NOMO-1 treated with dmso at 0.1 percent for 144 hours (cell line): Measurements from ENCODE around the gene GRM8.

ENCODE experiments used
- DNase-seq: peaks from one replicate; lab custom pipeline; 2025; ENCODE audit not compliant: unreplicated experiment; lab: John Stamatoyannopoulos, UW

Gene GRM8

DNA sequence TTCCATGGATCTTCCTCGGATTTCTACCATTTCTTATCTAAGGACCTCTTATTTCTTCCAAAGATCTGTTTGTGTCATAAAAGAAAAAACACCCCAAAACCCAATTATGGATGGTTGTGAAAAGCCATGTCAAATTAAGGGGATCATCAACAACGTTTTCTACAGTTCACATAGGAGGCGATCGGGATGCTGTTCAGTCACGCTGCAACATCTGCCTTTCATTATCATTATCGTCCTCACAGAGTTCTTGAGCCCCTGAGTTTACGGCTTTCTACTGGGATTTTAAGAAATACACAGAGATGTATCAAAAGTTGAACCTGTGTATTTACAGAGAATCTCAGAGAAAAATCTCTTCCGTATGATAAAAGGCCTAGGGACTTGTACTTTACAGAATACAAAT lies 101.4 kb downstream of the GRM8 start:
- no peak for DNase-seq

DNA sequence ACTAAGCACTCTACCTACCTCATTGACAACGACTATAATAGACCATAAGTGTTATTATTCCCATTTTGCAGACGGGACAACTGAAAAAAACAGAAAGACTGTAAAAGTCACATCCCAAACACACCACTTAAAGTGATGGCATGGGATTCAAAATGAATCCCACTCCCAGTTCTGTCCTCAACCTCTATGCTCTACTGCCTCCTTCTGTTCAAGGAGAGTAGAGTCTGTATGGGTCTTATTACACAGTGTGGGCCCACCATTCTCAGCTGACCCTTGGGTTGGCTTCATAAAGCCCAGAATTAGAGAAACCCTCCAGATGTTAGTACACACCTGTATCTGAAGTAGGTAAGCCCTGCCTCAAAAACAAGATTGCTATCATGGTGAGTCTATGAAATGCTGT lies 102.2 kb downstream of the GRM8 start:
- no peak for DNase-seq

DNA sequence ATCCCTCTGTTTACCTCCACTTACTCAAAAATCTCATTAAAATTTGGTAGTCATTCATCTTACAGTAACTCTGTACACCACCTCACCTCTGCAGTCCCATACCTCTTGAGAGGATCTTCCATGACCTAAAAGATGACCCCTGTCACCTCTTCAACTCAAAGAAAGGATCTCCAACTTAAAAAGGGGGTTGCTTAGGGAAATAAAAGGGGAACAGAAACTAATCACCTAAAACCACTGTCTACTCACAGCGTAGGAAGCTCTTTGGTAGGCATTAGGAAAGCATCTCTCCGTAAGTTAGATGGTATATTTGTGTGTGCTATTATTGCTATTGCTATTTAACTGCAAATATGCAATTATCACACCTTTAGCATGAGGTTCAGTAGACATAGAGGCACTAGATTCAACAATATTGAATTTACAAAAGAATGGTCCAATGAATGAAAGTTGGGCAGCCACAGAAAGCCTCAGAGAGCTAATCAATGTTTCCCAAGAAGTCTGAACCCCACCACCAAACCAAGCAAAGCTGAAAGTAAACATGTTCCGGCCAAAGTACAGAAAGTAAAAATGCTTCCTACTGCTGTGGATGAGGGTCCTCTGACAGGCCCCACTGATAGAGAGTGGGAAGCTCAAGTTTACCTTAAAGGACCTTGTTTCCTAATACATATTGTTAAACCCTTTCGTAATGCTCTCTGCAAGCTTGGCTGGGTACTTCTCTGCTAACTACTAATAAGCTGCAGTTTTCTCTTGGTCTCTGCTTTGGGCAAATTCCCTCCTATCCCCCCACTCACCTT lies 105.8 kb downstream of the GRM8 start:
- DNase-seq, result no peak

DNA sequence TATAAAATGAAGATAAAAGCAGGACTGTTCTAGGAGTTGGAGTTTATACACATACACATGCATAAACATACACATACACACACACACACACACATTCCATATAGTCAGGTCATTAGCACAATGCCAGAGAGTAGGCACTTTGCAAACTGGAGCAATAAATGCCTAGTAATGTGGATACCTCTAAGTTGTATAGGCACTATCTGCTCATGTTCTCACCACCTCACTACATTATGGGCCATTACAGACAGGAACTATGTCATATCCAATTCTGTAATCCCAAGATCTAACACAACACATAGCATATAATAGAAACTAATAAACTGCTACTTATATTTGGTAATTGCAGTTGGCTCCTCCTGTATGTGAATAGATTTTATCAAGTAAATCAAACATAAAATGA lies 115.6 kb downstream of the GRM8 start:
- no peak for DNase-seq

DNA sequence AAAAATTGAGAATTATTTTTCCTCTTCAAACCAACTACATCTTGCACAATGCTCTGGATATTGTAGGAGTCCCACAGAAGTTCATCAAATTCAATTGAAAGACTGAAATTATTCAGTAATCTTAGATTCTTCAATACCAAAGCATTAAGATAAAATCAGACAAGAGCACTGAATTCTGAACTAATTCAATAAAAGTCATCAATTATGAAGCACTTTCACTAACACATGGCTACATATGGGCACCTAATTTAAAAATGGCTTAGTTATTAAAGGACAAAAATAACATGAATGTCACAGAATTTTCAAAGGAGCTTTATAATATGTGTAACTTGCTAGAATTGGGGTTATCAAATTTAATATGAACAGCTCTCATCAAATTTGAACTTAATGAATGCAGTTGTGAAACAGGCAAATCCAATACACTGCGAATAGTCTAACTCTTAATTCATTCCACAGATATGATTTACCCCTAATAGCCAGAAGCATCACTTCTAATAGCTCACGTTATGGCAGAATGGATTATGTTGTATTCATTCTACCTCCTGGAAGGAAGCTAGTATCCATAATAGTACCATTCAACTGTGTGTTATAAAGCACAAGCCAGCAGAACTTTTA lies 116.8 kb downstream of the GRM8 start:
- no peak for DNase-seq

DNA sequence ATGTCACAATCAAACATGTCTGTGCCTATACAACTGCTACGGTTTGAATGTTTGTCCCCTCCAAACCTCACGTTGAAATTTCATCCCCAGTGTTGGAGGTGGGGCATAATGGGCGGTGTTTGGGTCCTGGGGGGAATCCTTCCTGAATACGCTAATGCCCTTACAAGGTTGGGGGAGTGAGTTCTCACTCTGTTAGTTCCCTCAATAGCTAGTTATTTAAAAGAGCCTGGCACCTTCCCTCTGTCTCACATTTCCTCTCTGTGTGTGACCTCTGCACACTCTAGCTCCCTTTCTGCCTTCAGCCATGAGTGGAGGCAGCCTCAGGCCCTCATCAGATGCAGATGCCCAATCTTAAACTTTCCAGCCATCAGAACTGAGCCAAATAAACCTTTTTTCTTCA lies 129.5 kb downstream of the GRM8 start:
- DNase-seq, result no peak

DNA sequence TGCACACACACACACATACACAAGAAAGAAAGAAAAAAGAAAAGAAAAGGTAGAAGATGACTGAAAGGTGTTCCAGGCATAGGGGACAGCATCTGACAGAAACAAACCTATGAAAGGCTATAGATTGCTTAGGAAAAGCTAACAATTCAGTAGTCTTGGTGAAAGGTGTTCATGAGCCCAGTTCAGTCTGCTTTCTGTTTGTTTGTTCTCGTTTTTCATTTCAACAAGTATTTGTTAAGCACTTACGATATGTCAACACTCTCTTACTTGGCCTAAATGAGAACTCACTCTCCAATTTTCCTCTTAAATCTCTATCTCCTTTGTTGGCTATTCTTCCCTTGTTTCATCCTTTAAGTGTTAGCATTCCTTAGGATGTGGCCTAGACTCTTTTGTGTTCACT lies 133.2 kb downstream of the GRM8 start:
- DNase-seq, result no peak

DNA sequence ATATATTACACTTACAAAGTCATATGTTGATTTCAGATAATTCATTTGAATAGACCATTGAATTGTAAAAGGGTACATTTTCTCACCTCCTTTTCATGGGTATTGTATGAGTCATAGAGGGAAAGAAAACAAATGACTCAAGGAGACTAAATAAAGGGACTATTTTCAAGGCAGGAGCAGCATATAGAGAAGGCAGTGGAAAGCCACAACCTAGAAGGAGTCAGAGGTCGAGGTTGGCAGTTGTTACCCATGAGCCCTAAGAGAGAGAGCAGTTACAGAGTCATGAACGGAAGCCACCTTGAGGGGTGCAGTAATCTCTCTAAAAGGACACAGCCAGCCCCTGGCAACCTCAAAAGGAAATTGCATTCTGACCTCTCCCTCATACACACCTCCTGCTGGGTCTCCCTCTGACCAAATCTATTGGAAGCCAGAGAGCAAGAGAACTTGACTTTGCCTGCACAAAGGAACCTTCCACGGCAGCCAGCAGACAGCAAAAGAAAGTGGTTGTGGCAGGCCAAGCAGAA lies 137.9 kb downstream of the GRM8 start:
- DNase-seq, result no peak

DNA sequence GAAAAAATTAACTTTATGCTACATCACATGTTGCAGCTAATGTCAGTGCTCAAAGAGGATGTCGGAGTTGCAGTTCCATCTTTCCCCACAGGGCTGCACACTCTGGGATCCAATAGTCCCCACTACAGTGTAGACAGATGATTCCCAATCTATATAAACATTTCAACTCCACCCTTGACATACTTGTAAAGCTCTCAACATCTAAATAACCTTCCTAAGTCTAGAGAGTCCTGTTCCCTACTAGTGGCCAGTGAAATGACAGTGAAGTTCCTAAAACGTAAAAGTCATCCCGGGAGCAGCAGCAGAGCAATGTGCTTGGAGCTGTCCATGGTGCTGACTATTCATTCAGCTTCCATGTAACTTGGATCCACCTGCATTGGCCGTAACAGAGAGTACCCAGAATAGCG lies 145.1 kb downstream of the GRM8 start:
- no peak for DNase-seq

DNA sequence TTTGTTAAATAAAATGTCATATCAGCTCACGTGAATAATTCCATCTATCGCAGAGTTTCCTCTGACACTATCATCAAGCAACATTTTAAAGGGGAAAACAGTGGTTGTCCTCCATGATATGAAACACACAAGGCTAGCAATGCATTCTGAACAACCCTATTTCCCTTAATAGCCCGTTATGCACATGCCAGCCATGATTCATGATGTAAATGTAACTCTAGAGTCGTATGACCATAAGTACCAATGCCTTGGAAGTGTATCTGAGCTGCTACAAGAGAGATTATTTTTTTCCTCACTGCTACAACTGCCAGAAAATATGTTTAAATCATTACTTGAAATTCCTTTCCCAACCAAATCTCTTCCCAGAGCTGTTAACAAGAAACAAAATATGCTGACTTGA lies 159.4 kb downstream of the GRM8 start:
- no peak for DNase-seq

DNA sequence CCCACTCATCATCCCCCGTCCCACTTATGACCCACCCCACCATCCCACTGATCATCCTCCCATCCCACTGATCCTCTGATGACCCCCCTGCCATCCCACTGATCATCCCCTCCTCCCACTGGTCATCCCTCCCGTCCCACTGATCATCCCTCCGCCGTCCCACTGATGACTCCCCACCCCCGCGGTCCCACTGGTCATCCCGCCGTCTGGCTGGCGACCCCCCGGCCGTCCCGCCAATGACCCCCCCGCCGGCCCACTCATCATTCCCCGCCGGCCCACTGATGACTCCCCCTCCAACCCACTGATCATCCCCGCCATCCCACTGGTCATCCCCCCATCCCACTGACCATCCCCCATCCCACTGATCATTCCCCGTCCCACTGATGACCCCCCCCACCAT lies 161.1 kb downstream of the GRM8 start:
- DNase-seq, result no peak

DNA sequence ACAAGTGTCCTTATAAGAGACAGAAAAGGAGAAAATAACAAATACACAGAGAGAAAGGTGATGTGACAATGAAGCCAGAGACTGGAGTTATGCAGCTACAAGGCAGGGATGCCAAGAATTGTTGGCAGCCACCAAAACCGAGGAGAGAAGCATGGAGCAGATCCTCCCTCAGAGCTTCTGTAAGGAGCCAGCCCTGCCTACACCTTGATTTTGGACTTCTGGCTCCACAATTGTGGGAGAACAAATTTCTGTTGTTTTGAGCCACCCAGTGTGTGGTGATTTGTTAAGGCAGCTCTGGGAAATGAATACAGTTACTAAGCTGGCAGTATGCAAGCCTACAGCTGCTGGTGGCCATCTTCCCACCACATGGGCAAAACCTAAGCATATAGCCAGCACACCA lies 163.6 kb downstream of the GRM8 start:
- no peak for DNase-seq

DNA sequence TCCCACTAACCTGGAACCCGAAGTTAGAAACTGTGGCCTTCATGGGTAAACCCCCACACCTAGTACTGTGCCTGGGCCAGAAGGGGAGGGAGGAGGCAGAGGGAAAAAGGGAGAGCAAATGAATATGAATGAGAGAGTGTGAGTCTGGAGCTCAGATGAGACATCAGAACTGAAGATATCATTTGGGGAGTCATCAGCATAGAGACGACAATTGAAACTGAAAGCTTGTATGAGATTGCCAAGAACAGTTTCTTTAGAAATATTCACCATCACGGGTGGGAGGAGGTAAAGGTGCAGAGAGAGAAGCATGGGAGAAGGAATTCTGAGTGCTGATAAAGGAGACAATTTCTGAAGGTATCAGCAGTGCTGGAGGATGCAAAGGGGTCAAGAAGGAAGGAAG lies 171.2 kb downstream of the GRM8 start:
- DNase-seq, result no peak

DNA sequence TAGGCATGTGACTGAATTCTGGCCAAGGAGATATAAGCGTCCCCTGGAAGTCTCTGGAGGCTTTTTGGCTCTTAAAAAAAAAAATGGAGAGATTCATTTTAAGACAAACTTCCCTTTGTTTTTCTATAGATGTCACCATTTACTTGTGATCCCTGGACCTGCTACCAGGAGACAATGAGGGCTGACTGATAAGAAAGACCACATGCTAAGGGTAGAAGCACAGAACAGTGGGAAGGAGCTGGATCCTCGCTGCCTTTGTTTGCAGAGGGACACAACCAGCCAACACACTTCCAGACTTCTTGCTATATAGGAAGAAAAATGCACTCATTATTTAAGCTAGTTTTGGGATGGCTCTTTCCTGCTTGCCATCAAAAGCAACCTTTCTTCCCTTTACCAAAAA lies 172.2 kb downstream of the GRM8 start:
- DNase-seq, result no peak

DNA sequence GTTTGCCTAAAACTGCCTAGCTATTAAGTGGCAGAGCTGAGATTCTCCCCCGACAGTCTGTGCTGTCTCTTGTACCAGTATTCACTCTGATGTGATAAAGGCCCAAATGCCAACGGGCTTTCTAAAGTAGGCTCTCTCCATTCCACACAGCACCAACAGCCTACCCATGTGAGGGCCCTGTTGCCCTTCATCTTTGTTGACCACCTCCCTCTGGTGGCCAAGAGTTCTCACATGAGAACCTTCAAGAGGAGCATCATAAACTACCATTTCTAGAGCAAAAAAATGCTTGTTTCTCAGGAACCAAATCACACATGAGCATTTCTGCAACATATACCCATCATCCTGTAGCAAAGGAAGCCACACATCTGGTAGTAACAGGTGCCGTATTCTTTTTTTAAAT lies 185.8 kb downstream of the GRM8 start:
- no peak for DNase-seq

DNA sequence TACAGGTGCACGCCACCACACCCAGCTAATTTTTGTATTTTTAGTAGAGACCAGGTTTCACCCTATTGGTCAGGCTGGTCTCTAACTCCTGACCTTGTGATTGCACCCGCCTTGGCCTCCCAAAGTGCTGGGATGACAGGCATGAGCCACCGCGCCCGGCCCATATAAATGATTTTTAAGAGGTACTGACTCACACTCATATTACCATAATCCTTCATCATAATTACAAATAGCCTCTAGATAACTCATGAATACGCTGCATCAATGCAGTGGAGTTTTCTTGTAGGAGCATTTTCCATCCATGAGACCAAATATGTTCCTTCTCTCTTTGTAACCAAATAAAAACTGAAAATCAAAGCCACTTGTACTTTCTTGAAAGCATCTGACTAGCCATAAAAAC lies 193.3 kb downstream of the GRM8 start:
- no peak for DNase-seq

DNA sequence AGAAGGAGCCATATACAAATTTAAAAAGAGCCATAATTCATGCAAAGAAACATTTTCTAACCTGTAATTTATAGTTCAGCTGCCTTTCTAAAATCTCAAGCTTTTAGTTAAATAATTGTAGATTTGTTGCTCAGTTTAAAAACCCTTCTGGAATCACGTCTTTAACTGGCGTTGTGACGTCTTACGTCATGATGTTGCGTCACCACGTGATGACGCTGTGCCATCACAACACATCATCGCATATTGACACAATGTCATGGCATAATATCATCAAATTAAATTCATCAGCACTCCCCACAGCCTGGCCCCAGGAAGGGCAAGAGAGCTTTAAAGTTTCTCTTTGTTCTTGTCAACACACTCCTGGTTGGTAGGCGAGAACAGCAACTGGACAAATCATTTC lies 194.8 kb downstream of the GRM8 start:
- DNase-seq, result no peak

DNA sequence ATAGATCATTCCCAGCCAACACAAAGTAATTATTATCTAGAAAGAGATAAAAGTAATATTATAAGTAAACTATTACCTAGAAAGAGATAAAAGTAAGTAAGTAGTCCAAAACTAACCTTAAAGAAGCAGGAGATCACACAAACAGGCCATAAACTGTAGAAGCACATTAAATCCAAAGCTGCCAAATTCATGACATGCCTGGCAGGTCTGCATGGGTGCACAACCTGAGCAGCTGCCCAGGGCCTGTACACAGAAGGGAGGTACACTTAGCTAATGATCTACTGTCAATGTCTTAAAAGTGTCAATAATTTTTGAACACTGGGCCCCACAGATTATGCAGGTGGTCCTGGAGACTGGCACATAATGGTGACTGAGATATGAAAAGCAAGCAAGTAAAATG lies 196.5 kb downstream of the GRM8 start:
- DNase-seq, result no peak

DNA sequence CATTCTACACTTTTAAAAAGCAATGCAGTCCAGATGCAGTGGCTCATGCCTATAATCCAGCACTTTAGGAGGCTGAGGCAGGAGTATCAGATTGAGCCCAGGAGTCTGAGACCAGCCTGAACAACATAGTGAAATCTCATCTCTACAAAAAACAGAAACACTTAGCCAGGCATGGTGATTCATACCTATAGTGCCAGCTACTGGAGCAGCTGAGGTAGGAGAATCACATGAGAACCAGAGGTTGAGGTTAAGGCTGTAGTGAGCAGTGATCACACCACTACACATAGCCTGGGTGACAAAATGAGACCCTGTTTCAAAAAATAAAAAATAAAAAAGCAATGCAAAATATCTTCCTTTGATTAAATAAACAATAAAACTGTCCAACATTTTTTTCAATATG lies 205.2 kb downstream of the GRM8 start:
- DNase-seq, result no peak

DNA sequence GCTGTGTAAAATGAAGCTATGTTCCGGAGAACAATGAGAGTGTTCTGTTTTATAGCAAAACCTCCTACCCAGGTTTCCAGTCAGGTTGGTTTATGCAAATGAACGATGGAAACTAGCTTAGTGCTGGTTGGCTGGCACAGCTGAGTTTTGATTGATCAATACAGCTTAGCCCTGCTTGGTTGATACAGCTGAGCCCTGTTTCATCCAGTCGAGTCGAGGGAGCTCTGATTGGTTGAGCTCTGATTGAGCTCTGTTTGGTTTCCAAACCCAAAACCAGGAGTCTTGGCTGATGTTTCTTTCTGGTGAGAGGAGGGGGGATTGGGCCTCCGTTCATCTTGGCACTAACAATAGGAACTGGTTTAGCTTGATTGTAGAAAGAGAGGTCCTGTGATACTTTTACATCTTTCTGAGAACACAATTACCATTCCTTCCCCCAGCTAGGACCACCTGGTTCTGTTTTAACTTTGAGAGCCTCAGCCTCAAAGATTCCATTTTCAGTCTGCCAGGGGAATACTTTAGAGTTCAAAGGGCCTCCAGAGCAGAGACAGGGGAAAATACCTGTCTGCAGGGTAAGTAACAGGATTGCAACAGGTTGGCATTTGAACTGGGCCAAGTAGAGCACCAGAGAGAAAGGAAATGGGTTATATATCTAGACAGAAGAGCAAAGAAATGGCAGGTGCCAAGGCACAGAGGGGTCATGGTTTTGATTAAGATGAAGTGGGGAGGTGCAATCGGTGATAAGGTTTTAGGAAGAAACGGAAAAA lies 210.9 kb downstream of the GRM8 start:
- no peak for DNase-seq

DNA sequence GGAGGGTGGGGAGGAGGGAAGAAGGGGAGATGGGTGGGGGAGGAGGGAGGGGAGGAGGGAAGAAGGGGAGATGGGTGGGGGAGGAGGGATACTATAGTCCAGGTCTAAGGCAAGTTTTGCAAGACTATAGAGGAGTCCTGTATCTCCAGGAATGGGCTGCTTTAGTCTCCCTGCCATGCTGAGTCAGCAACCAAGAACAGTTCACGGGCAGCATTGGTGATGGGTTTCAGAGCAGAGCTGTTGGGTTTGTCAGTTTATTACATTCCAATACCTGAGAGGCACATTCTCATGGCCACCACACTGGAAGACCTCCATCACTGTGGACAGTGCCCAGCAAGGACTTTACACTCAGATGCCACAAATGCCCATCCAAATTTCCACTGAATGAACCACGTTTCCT lies 212.7 kb downstream of the GRM8 start:
- DNase-seq, result no peak

DNA sequence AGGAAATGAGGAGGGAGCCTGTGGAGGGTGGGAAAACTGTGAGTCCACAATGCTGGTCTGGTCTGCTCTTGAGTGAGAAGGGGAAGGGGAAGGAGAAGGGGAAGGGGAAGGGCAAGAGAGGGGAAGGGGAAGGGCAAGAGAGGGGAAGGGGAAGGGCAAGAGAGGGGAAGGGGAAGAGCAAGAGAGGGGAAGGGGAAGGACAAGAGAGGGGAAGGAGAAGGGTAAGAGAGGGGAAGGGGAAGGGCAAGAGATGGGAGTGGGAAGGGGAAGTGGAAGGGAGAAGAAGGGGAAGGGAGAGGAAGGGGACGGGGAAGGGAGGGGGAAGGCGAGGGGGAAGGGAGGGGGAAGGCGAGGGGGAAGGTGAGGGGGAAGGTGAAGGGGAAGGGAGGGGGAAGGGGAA lies 213.2 kb downstream of the GRM8 start:
- no peak for DNase-seq
